DOHH2 (cell line): Measurements from ENCODE around the gene APOH.

Source experiments
- EZH2phosphoT487 ChIP-seq: fragments of 200-600 bp; sonication (generic); IDR thresholded peaks from 2 replicates; pipeline ENCODE4 v1.6.1; 2017; ENCODE audit warnings: borderline replicate concordance, mild to moderate bottlenecking, antibody characterized with exemption, low read length, moderate library complexity, mixed read lengths
- TF ChIP-seq, protein P1 (sequence below): fragments of 200-600 bp; sonication (generic); IDR thresholded peaks from one replicate; pipeline ENCODE4 v1.5.1; 2014; ENCODE audit warnings: antibody characterized with exemption, mild to moderate bottlenecking, low read depth, low read length; ENCODE audit not compliant: poor library complexity, severe bottlenecking

DNA sequence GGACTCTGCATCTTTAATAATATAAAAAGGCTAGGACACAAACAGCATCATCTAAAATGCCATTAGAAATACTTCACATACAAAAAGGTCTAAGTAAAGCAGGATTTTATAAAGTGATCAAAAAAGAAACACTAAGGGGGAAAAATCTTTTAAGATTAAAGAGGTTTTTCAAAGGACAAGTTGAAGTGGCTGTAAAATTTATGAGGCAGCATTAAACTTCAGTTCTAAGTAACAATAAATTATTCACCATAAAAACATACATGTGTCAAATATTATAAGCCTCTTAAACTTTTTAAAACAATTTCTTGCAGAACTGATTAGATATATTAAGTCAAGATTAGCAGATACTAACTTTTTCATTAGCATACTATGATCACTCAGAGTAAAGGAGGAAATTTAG lies 58.0 kb downstream of the APOH start:
- TF ChIP-seq, protein P1, sequence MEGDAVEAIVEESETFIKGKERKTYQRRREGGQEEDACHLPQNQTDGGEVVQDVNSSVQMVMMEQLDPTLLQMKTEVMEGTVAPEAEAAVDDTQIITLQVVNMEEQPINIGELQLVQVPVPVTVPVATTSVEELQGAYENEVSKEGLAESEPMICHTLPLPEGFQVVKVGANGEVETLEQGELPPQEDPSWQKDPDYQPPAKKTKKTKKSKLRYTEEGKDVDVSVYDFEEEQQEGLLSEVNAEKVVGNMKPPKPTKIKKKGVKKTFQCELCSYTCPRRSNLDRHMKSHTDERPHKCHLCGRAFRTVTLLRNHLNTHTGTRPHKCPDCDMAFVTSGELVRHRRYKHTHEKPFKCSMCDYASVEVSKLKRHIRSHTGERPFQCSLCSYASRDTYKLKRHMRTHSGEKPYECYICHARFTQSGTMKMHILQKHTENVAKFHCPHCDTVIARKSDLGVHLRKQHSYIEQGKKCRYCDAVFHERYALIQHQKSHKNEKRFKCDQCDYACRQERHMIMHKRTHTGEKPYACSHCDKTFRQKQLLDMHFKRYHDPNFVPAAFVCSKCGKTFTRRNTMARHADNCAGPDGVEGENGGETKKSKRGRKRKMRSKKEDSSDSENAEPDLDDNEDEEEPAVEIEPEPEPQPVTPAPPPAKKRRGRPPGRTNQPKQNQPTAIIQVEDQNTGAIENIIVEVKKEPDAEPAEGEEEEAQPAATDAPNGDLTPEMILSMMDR = no peak
- TF ChIP-seq EZH2phosphoT487 = no peak
